ENCODE data around the gene TSPEAR. TPM values are rescaled to one million over a fixed set of nuclear protein-coding genes. Genes with fewer than 3 reads are reported as not detected.

TSPEAR gene
- total RNA-seq, 1 donor from 2014 or later: 0.06 TPM

DNA sequence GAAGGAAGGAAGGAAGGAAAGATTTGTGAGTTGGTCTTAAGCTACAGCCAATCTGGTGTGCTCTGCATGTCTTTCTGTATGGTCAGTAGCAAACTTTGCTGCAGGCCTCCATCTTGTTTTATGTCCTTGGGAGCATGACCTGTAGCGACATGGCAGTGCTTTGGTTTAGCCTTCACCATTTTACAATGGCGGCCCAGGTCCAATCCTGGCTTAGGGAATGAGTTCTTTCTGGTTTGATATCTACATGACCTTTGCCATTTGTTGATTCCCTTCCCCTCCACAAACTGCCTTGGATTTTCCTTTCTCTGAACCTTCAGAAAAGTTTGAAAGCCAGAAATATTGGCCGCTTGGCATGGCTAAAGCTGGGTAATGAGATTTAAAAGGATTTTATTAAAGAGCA lies 30.5 kb upstream of the TSPEAR start:
- no peak for DNase-seq (ENCODE audit: low spot score)

- no peak for DNase-seq (ENCODE audit: low spot score)
These were observed 29.4 kb upstream of the TSPEAR start for GRCh38 chr21:44740742-44741141.

- no peak for DNase-seq (ENCODE audit: low spot score)
These were observed 27.9 kb upstream of the TSPEAR start for GRCh38 chr21:44739316-44739715.

DNA sequence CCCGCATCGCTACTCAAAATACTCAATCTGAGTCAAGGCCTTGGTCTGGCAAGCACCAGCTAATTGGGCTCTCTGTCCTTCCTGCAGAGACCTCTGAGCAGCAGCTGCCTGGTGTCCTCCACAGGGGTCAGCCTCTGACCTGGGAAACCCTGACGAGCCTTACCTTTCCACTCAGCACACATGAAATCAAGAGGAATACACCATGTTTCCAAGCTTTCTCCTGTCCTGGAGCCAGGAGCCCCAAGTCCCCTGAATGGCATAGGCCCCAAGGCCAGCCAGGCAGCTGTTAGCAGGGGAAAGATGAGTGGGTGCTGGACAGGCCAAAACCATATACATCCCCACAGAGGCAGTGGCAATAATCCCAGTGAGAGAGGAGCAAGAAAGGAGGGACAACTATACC lies 27.2 kb upstream of the TSPEAR start:
- no peak for DNase-seq (ENCODE audit: low spot score)

- DNase-seq (ENCODE audit: low spot score): no peak
These were observed 26.5 kb upstream of the TSPEAR start for GRCh38 chr21:44737706-44738354.

GRCh38 chr21:44736291-44737004 lies 25.1 kb upstream of the TSPEAR start:
- DNase-seq (ENCODE audit: low spot score): no peak

- DNase-seq (ENCODE audit: low spot score): no peak
These were observed 24.4 kb upstream of the TSPEAR start for GRCh38 chr21:44735821-44736220.

- no peak for DNase-seq (ENCODE audit: low spot score)
These were observed 23.5 kb upstream of the TSPEAR start for GRCh38 chr21:44734841-44735240.

DNA sequence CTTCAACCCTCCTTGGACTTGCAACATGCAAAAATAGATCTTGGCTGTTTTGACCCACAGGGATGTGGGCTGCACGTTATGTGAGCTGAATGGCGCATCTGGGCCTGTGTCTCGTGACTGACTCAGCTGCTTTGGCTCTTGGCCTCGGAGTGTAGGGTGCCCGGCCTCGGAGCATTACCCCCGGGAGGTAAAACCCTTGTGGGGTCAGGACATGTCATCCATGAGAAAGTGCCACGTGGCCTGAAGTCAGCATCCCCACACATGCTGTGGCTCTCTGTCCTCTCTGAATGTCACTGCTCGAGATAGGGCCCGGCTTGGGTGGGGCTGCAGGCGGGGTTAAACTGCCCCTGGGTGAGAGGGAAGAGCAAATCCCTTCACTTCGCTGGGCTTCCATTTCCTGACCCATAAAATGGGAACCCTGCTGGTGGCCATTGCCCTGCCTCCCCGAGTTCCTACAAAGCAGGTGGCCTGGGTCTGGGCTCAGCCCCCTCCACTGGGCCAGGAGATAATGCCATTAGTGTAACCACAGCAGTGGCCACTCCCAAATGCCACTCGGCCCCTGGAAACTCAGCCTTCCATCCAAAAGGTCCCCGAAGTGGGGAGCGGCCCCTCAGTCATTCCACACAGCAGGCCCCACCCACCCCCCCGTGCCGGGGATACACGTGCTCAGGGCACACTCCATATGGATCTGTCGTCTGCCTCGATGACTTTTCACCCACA lies 22.8 kb upstream of the TSPEAR start:
- DNase-seq (ENCODE audit: low spot score): no peak

- DNase-seq (ENCODE audit: low spot score): no peak
These were observed 21.6 kb upstream of the TSPEAR start for GRCh38 chr21:44732956-44733355.

DNA sequence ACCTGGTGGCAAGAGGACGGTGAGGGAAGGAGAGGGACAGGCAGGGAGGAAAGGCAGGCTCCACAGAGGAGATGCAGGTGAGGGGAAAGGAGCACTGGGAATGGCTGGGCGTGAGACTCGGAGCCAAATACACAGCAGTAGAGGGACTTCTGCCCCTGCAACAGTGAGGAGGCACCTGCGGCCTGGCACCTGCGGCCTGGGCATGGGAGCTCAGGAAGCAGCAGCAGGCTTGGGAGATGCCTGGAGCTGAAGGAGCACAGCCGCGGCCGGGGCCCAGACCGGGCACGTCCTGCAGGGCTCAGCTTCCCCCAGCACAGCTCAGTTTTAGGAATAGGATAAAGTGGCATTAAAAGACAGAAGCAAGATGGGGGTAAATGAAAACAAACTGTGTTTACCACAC lies 20.9 kb upstream of the TSPEAR start:
- no peak for DNase-seq (ENCODE audit: low spot score)

- DNase-seq (ENCODE audit: low spot score): no peak
These were observed 19.7 kb upstream of the TSPEAR start for GRCh38 chr21:44730951-44731579.

GRCh38 chr21:44730028-44730395 lies 18.6 kb upstream of the TSPEAR start:
- DNase-seq (ENCODE audit: low spot score): no peak

GRCh38 chr21:44729336-44730027 lies 18.1 kb upstream of the TSPEAR start:
- DNase-seq (ENCODE audit: low spot score): no peak

GRCh38 chr21:44728716-44729115 lies 17.3 kb upstream of the TSPEAR start:
- DNase-seq (ENCODE audit: low spot score): no peak

GRCh38 chr21:44727757-44728156 lies 16.4 kb upstream of the TSPEAR start:
- no peak for DNase-seq (ENCODE audit: low spot score)

DNA sequence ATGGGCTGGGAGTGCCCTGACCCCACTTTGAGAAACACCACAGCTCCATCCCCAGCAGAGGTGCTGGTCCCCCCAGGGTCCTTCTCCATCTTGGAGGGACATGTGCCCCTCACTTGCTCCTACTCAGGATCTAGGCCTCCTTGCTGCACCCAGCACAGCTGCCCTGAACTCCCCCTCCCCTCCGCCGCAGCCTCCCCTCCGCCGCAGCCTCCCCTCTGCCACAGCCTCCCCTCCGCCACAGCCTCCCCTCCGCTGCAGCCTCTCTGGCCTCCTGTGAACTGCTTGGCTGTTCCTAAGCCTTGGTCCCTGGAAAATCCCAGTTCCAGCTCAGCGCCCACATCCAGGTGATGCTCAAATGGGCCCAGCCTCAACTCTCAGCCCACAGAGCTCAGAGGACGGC lies 15.9 kb upstream of the TSPEAR start:
- no peak for DNase-seq (ENCODE audit: low spot score)

DNA sequence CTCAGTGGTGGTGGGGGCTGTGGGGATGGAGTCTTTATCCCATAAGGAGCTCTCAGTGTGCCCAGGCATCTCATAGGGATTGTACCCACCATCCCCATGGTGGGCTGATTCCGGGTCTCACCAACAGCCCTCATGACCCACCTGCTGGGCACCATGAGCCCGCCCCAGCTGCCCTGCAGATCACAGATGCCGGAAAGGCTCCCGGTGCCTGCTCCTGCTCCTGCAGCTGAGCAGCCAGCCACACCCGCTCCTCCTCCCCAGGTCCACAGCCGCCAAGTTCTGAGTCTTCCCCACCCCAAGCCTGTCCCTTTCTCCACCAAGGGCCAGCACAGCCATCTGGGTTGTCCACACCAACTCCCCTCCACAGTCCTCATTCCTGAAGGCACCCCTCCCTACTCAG lies 15.5 kb upstream of the TSPEAR start:
- DNase-seq (ENCODE audit: low spot score): no peak

- no peak for DNase-seq (ENCODE audit: low spot score)
These were observed 13.6 kb upstream of the TSPEAR start for GRCh38 chr21:44724926-44725325.

DNA sequence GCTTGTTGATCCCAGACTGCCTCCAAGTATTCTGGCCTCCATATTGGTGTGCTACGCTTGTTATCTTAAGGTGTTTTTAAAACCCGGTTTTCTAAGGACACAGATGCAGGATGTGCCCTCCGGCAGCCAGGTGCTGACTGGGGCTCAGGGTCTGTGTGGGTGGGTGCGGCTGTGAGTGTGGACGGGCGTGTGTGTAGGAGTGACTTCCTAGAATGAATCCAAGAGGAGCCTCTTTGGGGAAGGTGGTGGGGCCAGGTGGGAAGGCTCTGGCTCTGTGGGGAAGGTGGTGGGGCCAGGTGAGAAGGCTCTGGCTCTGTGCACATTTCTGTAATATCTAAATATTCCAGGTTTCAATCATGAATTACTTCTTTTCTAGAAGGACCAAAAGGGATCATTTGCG lies 12.8 kb upstream of the TSPEAR start:
- DNase-seq (ENCODE audit: low spot score): no peak

DNA sequence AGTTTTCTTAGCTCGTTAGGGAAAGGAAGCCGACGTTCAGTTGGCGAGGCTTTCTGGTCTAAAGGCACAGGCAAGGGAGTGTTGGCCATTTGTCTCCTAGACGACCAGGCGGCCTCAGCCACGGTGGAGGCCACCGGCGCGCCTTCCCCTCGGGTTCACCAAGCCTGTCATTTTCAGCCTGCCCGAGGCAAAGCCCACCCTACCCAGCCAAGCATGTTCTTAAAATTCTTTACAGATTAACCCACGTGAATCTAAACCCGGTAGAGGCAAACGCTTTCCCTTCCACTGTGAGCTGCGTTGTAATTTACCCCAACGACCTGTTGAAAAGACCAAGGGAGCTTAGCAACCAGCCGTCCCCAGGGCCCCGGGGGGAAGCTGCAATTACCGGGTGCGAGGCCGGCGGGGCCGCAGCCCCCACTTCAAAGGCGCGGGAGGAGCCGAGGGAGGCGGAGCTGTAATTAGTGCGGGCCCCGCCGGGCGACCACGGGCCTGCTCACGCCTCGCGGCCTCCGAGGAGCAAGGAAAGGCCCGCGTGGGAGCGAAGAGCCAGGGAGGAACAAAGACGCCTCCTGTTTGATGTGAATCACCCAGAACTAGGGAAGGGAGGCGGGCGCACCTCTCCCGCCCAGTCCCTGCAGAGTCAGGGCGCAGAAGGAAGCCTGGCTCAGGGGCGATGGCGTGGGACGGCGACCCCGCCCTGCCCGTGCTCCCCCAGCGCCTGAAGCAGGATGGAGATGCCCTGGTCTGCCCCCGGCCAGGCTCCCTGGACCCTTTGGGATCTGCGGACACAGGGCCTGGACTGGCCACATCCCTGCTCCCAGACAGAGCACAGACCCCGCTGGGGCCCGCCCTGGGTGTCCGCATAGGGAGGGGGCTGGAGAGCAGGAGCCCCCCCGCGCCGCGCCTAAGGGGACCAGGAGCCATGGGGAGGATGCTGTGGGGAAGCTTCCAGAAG lies 12.1 kb upstream of the TSPEAR start:
- DNase-seq (ENCODE audit: low spot score): no peak
